ENCODE measurements around the gene FRAS1. TPM values are rescaled to one million over a fixed set of nuclear protein-coding genes. Genes with fewer than 3 reads are reported as not detected.

FRAS1 gene
- total and polyA plus RNA-seq, 2 of the 8 experiments (the other 6 are each of a cell fraction or from before 2014, with no cell fraction given) = 38.5 to 109 TPM

GRCh38 chr4:78150543-78150864 lies 93.4 kb downstream of the FRAS1 start (continued):
- TF ChIP-seq CHD7 (IDR thresholded peaks at IDR 0.05; ENCODE audit: insufficient replicate concordance, low read length) = no peak
- TF ChIP-seq RNF2 (IDR thresholded peaks at IDR 0.05; ENCODE audit: borderline replicate concordance, low read depth, low read length, missing control alignments, poor library complexity, severe bottlenecking) = no peak
- TF ChIP-seq ASH2L (IDR thresholded peaks at IDR 0.05; ENCODE audit: low read length) = no peak
- TF ChIP-seq HDAC6 (IDR thresholded peaks at IDR 0.05; ENCODE audit: low read depth, low read length) = no peak
- no peak for TF ChIP-seq KDM5A (IDR thresholded peaks at IDR 0.05; ENCODE audit: low read length)
- no peak for TF ChIP-seq CTBP2 (IDR thresholded peaks at IDR 0.05; ENCODE audit: borderline replicate concordance, insufficient read depth, insufficient read length, low read length)

Data from H1 (cell line).